D721Med (cell line): ENCODE data around the gene FOXP4.

Experiments used
- DNase-seq: peaks from one replicate; pipeline ENCODE4 v3.0.0; 2011; ENCODE audit warnings: low spot score; ENCODE audit not compliant: insufficient read length
- FAIRE-seq: peaks from 2 replicates; lab custom pipeline; 2011; peaks lifted over from hg19 to GRCh38; lab: Jason Lieb, UNC
- CTCF ChIP-seq: IDR thresholded peaks from 2 replicates; pipeline ENCODE4 v1.5.1; 2012; ENCODE audit warnings: mild to moderate bottlenecking, control low read depth; ENCODE audit not compliant: insufficient read depth; ENCODE audit errors: missing control alignments

FOXP4 gene

DNA sequence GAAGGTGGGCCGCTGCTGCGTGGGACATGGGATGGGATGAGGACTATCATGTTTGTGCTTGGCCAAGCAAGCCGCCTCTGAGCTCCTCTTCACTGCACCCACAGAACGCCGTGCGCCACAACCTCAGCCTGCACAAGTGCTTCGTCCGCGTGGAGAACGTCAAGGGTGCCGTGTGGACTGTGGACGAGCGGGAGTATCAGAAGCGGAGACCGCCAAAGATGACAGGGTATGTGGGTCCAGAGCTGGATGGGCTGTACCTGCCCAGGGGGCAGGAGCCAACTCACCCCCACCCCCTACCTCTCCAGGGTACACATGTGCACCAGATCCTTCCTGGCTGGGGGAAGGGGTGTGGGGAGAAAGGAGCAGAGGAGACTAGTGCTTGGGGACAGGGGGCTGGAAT lies 48.6 kb downstream of the FOXP4 start:
- FAIRE-seq: no peak
- TF ChIP-seq CTCF: no peak
- no peak for DNase-seq

DNA sequence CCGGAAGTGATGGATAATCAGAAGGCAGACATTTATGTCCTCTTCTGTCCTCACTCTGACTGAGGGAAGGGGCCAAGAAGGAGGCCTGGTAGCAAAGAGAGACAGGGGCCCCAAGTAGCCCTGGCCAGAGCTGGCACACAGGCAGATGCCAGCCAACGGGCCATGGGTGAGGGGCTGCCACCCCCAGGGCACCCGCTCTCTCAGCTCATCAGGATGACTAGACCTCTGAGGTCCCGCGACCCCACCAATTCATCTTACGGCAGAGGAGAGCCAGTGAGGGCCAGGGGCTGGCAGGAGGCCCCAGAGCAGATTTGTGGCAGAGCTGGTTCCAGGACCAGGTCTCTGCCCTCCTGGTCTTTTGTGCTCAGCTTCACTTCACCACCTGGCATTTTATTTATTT lies 49.0 kb downstream of the FOXP4 start:
- no peak for DNase-seq
- no peak for TF ChIP-seq CTCF
- no peak for FAIRE-seq

GRCh38 chr6:41596096-41596685 lies 50.0 kb downstream of the FOXP4 start:
- no peak for TF ChIP-seq CTCF
- DNase-seq: no peak
- no peak for FAIRE-seq

- DNase-seq: no peak
- no peak for TF ChIP-seq CTCF
- no peak for FAIRE-seq
Observed at GRCh38 chr6:41596807-41597206, 50.6 kb downstream of the FOXP4 start.

- TF ChIP-seq CTCF: no peak
- DNase-seq (no peak), FAIRE-seq (no peak)
Observed at GRCh38 chr6:41597246-41598000, 51.2 kb downstream of the FOXP4 start.

- FAIRE-seq (no peak), DNase-seq (no peak)
- no peak for TF ChIP-seq CTCF
Observed at GRCh38 chr6:41598670-41599014, 52.5 kb downstream of the FOXP4 start.
